MV-4-11 (cell line): ENCODE data around the gene HAVCR2.

Experiments used
- DNase-seq: peaks from one replicate; lab custom pipeline; 2025; lab: John Stamatoyannopoulos, UW

HAVCR2 gene

GRCh38 chr5:157108976-157109375 lies at the start of gene HAVCR2:
Gene HAVCR2, minus strand, starts transcription at chr5:157109044. Its CDS starts 61 bp downstream, at chr5:157108983.
- peak; percentile 69 for DNase-seq

- no peak for DNase-seq
These were observed 48.5 kb upstream of the HAVCR2 start for GRCh38 chr5:157157293-157157891.

DNA sequence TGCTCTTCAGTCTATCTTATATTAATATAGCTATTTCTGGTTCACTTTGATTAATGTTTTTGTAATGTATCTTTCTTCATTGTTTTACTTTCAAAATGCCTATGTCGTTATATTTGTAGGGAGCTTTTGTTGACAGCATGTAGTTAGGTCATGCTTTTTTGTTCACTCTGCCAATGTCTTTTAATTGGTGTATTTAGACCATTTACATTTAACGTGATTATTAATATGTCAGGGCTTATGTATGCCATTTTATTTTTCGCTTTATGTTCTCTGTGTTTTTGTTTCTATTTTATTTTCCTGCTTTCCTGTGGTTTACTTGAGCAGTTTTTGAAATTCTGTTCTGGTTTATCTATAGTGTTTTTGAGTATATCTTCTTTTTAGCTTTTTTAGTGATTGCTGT lies 46.5 kb upstream of the HAVCR2 start:
- DNase-seq, result no peak

DNA sequence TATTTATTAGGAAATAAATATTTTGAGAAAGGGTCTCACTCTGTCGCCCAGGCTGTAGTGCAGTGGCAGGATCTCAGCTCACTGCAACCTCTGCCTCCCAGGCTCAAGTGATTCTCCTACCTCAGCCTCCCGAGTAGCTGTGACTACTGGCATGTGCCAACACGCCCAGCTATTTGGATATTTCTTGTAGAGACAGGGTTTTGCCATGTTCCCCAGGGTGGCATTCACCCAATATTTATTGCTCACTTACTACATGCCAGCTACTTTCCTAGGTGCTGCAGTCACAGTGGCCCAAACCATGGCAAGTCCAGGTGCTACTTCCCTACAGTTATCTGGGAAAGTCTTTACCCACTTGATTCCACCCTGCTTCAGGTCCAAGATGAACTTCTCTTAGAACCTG lies 42.2 kb upstream of the HAVCR2 start:
- no peak for DNase-seq

DNA sequence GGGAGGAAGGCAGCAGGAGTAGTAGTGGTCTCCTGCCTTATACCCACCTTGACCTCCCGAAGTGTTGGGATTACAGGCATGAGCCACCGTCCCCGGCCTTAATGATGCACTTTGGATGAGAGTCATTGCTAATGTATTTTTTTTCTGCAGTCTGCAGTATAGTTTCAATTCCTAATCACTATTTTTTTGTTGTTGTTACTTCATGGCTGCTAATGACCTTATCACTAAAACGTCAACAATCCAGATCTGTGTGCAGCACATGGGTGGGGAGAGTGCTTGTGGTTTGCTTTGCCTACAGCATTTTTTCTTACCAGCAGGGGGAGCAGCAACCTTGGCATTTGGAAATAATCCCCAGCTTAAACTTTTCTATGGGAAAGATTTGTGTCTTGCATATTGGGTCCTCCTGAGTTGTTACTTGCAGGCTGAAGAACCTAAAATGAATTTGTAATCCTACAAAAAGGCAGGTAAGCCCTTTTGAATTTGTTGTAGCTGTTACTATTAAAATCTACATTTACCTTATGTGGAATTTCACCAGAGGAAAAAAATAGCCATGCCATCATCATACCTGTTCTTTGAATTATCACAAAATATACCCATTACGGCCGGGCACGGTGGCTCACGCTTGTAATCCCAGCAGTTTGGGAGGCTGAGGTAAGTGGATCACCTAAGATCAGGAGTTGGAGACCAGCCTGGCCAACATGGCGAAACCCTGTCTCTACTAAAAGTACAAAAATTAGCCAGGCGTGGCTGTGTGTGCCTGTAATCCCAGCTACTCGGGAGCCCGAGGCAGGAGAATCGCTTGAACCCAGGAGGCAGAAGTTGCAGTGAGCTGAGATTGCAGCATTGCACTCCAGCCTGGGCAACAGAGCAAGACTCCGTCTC lies 40.1 kb upstream of the HAVCR2 start:
- peak; percentile 53 for DNase-seq

- DNase-seq, result peak; percentile 53
These were observed 34.5 kb upstream of the HAVCR2 start for GRCh38 chr5:157143127-157143971.

DNA sequence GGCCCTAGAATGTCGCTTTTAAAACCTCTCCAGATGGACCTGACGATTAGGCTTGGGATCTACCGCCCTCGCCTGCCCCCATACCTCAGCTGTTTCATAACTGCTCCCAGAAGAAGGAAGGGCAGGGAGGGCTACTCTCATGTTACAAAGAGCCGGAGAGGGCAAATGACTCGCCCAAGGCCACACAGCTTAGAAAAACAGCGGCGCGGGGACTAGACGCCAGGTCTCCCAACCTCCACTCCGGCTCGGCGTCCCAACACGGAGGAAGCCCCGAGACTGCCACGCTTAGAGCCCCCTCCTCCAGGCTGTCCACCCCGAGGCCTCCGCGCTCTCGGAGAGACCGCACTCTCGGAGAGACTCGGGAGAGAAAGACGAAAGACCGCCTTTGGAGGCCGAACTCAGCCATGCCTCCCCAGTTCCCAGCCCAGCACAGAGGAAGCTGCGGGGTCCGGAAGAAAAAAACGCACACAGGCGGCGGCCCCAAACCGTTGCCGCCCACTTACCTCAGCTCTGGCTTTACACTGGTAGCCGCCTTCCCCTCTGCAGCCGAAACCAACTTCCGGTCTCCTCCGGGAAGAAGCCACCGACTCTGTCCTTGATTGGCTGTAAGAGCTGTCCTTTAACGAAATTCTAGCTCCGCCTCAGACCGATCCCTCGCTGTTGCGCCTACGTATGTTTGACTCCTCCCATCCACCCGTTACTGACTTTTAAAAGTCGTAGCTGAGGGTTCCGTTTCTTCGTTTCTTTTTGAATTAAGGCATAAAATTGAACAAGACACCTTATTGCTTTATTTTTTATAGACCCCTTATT lies 33.7 kb upstream of the HAVCR2 start, which contains the start of gene MED7:
MED7 (minus strand) TSS at position 549 of the 810 bp plus-strand sequence. CDS start 3,434 bp downstream, outside the sequence.
- DNase-seq, result peak; percentile 99

- no peak for DNase-seq
These were observed 28.8 kb upstream of the HAVCR2 start for GRCh38 chr5:157137691-157138090.

- no peak for DNase-seq
These were observed 23.4 kb upstream of the HAVCR2 start for GRCh38 chr5:157132281-157132612.

GRCh38 chr5:157130925-157131324 lies 22.1 kb upstream of the HAVCR2 start:
- peak; percentile 70 for DNase-seq

DNA sequence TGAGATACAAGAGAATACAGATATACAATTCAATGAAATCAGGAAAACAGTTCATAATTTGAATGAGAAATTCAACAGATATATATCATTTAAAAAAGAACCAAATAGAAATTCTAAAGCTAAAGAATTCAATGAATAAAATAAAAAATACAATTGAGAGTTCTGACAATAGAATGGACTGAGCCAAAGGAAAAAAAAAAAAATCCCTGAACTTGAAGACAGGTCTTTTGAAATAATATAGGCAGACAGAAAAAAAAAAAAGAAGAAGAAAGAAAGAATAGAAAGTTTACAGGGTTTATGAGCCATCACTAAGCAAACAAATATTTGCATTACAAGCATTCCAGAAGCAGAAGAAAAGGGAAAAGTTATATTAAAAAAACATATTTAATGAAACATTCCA lies 12.9 kb upstream of the HAVCR2 start:
- no peak for DNase-seq

DNA sequence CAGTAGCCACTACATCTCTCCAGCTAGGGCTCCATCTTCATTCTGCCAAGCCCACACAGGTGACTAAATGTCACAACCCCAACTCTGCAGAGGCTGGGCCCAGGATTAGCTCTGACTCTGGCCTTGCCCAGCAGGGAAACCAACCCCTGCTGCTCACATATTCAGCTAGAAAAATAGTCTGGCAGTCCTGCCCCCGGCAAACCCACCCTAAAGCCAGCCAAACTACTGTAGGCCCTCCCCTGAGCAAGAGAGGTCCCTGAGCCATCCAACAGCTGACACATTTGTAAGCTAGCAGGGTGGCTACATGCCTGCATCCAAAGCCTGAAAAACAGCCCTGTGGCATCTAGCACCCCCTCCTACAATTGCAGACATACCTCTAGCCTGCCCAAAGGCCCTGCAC lies 11.3 kb upstream of the HAVCR2 start:
- no peak for DNase-seq

DNA sequence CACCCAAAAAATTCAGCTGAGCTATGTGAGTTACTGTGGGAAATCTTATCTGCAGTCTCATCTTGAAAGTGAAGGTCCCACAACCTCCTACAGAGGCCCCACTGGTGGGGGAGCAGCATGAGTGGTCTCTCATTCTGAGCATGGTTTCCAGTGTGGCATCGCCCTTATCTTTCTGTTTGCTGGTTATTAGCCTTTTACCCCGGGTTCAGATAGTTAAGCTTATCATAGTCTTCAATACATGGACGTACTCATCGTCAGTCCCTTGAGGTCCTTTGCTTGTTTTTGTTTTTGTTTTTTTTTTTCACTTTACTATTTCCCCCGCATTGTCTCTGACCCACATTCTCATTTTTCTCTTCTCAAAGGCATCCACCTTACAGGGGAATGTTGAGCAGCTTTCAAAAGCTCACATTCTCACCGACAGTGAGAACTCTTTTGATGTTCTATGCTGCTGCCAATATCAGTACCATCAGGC lies 7.7 kb upstream of the HAVCR2 start:
- DNase-seq, result no peak

GRCh38 chr5:157115502-157115901 lies 6.7 kb upstream of the HAVCR2 start:
- no peak for DNase-seq

DNA sequence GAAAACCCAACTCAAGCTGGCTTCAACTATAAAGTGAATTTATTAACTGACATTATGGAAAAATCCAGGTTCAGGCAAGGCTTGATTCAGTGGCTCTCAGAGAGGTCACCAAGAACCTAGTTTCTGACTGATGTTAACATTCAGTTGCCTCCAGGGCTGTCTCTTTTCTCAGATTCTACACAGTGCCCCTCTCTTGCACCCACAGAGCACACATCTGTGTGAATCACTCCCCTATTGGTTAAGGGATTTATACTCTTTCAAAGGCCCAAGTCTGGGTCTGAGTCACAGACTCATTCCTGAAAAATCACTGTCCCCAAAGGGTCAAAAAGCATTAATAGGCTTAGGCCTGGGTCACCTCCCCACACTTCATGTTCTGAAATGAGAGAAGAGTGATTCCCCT lies 6.2 kb upstream of the HAVCR2 start:
- DNase-seq, result no peak

- DNase-seq, result peak; percentile 90
These were observed 4.2 kb upstream of the HAVCR2 start for GRCh38 chr5:157113002-157113401.

- DNase-seq, result peak; percentile 73
These were observed 900 bp upstream of the HAVCR2 start for GRCh38 chr5:157109744-157110143.

- DNase-seq, result no peak
These were observed 1.3 kb downstream of the HAVCR2 start for GRCh38 chr5:157107508-157107907.

GRCh38 chr5:157106630-157107461 lies 2.0 kb downstream of the HAVCR2 start:
- DNase-seq, result peak; percentile 70

DNA sequence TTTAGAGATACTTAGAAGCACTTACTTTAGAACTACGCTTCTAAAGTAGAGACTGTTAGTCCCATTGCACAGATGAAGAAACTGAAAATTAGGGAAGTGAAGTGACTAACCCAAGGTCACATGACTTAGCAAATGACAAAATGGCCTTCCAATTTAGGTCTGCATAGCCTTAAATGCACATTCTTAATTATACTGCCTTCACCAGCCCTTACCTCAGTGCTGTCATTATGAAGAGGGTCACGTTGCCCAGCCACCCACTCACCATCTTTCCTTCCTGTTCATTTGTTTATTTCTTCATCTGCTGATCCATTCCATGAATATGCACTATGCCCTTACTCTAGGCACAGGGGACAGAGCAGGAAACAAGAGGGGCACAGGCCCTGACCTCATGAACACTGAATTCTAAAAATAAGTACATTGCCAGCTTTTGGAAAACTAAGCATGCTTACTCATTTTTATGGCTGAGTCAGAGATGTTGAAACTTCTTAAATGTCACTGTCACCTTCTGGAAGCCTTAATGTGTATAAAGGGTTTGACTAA lies 8.6 kb downstream of the HAVCR2 start:
- peak; percentile 91 for DNase-seq
